Muscle layer of colon (tissue), 2 donors: ENCODE results near the gene GAA.
"Not testable (repeated sequence)": the region's sequence is repeated elsewhere in the genome, so short reads cannot be mapped to it uniquely, and the experiment has no call there.

Experiments
- H3K27ac ChIP-seq: one replicate; pipeline ENCODE4 v1.7.0; 2013; ENCODE audit warnings: low read depth, mild to moderate bottlenecking, low read length, moderate library complexity
- H3K27me3 ChIP-seq, 2 donors: one replicate each; pipeline ENCODE4 v1.7.0; 2013; ENCODE audit warnings: low read length in 2 of 2, mild to moderate bottlenecking in 2 of 2; ENCODE audit not compliant: insufficient read depth in 2 of 2, control insufficient read depth in 1 of 2
- H3K36me3 ChIP-seq: one replicate; pipeline ENCODE4 v1.7.0; 2013; ENCODE audit warnings: mild to moderate bottlenecking, low read length; ENCODE audit not compliant: insufficient read depth
- H3K4me1 ChIP-seq: one replicate; pipeline ENCODE4 v1.7.0; 2013; ENCODE audit warnings: mild to moderate bottlenecking, low read length; ENCODE audit not compliant: insufficient read depth
- H3K4me3 ChIP-seq, 2 donors: one replicate each; pipeline ENCODE4 v1.7.0; 2013; ENCODE audit warnings: low read length in 2 of 2, low read depth in 1 of 2, mild to moderate bottlenecking in 1 of 2, moderate library complexity in 1 of 2
- H3K9ac ChIP-seq: one replicate; pipeline ENCODE4 v1.7.0; 2013; ENCODE audit warnings: low read length
- H3K9me3 ChIP-seq: one replicate; pipeline ENCODE4 v1.7.0; 2013; ENCODE audit warnings: mild to moderate bottlenecking, low read length
- donor health status: abdominal sarcoma.
- donor health status: Adenocarcinoma of cecum.

Gene GAA

DNA sequence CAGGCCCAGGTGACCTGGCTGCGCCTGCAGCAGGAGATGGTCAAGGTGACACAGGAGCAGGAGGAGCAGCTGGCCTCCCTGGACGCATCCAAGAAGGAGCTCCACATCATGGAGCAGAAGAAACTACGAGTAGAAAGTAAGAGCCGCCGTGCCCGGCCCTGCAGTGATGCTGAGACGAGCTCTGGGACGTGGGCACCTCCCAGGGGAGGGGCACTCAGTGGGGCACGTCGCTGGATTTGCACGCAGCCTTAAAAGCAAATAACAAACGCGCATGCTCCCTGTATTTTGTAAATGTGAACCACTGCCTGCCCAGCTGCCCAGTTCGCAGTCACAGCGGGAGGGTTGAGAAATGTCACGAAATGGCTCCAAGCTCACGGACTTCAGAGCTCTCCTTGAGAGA lies 15.3 kb upstream of the GAA start:
- peaks cover 8% of the 10 kb centered on the region for H3K4me1 ChIP-seq
- no peaks in the 10 kb centered on the region for H3K9me3 ChIP-seq
- no peak overlapping the region for H3K9ac ChIP-seq
- H3K27ac ChIP-seq: no peak overlapping the region
- no peaks in the 10 kb centered on the region for H3K36me3 ChIP-seq
- no peaks in the 10 kb centered on the region for H3K27me3 ChIP-seq
- H3K4me3 ChIP-seq: no peak overlapping the region

DNA sequence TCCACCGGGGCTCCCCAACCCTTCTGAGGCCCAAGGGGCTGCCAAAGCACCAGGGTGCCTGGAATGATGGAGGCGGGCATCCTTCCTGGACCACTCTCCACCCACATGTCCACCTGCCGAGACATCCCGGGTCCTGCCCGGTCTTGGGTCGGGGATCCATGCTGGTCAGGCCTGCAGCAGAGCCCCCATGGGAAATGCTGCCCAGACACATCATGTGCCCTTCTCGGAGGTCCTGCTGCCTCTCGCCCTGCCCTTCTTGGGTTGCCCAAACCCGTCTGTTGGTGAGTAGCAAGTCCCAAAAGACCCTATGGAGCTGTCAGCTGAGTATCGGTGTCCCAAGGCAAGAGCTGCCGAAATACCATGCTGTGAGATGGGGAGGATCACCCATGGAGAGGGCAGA lies 14.8 kb upstream of the GAA start:
- H3K27me3 ChIP-seq: no peaks in the 10 kb centered on the region
- no peak overlapping the region for H3K9ac ChIP-seq
- no peaks in the 10 kb centered on the region for H3K36me3 ChIP-seq
- H3K27ac ChIP-seq: no peak overlapping the region
- H3K4me1 ChIP-seq: peaks cover 8% of the 10 kb centered on the region
- H3K4me3 ChIP-seq: no peak overlapping the region
- no peaks in the 10 kb centered on the region for H3K9me3 ChIP-seq

DNA sequence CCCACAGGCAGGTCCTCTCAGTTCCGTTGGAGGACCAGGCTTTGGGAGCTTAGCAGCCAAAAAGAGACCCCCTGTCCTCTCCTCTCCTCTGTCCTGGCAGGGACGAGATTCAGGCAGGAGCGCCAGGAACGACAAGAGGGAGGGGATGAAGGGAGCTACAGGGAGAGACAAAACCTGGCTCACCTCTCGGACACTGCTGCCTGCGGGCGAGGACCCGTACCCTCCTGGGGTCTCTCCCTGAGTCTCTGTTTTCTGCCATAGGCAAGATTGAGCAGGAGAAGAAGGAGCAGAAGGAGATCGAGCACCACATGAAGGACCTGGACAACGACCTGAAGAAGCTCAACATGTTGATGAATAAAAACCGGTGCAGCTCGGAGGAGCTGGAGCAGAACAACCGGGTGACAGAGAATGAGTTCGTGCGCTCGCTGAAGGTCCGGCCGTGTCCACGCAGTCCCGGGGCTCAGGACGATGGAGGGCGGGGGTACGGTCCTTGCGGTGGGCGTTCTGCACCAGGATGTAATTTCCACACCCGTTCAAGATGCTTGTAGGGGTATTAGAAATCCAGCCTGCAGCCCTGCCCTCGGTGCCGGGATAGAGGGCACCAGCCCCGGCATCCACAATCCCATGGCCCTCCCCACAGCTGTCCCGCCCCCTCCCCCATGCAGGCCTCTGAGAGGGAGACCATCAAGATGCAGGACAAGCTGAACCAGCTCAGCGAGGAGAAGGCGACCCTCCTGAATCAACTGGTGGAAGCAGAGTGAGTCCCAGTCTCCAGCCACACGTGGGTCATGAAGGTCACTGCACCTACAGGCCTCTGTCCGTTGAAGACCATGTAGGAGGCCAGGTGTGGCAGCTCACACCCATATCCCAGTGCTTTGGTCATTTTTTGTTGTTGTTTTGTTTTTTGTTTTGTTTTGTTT lies 13.8 kb upstream of the GAA start:
- Histone ChIP-seq H3K4me1 (peaks cover 3% of the 10 kb centered on the region), H3K4me3 (no peak overlapping the region), H3K9ac (no peak overlapping the region), H3K9me3 (no peaks in the 10 kb centered on the region), H3K36me3 (no peaks in the 10 kb centered on the region), H3K27me3 (no peaks in the 10 kb centered on the region), H3K27ac (no peak overlapping the region)

DNA sequence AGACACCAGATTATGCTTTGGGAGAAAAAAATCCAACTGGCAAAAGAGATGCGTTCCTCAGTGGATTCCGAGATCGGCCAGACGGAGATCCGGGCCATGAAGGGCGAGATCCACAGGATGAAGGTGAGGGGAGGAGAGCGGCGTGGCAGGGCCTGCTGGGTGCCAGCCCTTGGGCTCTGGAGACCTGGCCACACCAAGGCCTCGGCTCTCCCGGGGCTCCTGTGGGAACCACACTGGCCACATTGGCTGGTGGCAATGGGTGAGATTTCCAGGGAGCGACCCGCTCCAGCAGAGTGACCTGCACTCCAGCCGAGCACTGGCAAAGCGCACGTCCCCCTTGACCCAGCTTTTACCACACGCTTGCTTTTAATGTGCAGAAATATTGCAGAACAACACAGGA lies 11.6 kb upstream of the GAA start:
- Histone ChIP-seq H3K9ac (no peak overlapping the region), H3K4me3 (no peak overlapping the region), H3K4me1 (no peaks in the 10 kb centered on the region), H3K36me3 (no peaks in the 10 kb centered on the region), H3K9me3 (no peaks in the 10 kb centered on the region), H3K27ac (no peak overlapping the region), H3K27me3 (no peaks in the 10 kb centered on the region)

DNA sequence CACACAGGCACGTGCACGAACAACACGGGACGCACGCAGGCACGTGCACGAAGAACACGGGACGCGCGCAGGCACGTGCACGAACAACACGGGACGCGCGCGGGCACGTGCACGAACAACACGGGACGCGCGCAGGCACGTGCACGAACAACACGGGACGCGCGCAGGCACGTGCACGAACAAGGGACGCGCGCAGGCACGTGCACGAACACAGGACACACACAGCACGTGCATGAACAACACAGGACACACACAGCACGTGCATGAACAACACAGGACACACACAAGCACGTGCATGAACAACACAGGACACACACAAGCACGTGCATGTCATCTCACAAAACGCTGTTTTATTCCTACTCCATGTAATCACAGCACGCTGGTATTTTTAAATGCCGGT lies 11.2 kb upstream of the GAA start:
- H3K9me3 ChIP-seq, H3K9ac ChIP-seq, H3K4me3 ChIP-seq, H3K27me3 ChIP-seq, H3K4me1 ChIP-seq, H3K36me3 ChIP-seq, H3K27ac ChIP-seq: not testable (repeated sequence)

DNA sequence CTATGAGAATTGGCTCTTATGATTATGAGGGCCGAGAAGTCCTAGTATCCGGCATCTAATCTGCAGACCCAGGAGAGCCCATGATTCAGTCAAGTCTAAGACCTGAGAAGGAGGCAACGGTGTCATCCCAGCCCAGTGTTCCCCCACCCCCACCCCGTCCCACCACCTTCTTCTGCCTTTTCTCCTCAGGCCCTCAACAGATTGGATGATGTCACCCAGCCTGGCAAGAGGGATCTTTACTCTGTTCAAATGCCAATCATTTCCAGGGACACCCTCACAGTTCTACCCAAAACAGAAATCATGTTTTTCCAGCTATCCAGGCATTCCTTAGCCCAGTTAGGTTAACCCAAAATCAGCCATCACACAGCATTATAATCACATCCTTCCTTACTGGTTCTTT lies 10.0 kb upstream of the GAA start:
- Histone ChIP-seq H3K27ac (no peak overlapping the region), H3K36me3 (no peaks in the 10 kb centered on the region), H3K9ac (no peak overlapping the region)

DNA sequence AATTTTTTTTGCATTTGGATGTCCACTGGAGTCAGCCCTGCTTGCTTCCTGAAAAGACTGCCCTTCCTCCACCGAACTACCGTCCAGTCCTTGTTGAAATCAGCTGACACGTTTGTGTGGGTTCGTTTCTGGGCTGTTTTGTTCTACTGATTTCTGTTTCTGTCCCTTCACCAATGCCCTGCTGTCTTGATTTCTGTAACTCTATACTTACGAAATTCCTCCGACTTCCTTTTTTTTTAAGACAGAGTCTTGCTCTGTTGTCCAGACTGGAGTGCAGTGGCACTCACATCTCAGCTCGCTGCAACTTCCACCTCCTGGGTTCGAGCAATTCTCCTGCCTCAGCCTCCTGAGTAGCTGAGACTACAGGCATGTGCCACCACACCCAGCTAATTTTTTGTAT lies 8.4 kb upstream of the GAA start:
- Histone ChIP-seq H3K4me3 (no peak overlapping the region), H3K27ac (no peak overlapping the region), H3K9ac (no peak overlapping the region), H3K9me3 (no peaks in the 10 kb centered on the region), H3K36me3 (no peaks in the 10 kb centered on the region), H3K27me3 (no peaks in the 10 kb centered on the region), H3K4me1 (no peaks in the 10 kb centered on the region)

More for the DNA sequence above, 10.0 kb upstream of the GAA start:
- Histone ChIP-seq H3K4me1 (no peaks in the 10 kb centered on the region), H3K9me3 (no peaks in the 10 kb centered on the region), H3K27me3 (no peaks in the 10 kb centered on the region), H3K4me3 (no peak overlapping the region)

DNA sequence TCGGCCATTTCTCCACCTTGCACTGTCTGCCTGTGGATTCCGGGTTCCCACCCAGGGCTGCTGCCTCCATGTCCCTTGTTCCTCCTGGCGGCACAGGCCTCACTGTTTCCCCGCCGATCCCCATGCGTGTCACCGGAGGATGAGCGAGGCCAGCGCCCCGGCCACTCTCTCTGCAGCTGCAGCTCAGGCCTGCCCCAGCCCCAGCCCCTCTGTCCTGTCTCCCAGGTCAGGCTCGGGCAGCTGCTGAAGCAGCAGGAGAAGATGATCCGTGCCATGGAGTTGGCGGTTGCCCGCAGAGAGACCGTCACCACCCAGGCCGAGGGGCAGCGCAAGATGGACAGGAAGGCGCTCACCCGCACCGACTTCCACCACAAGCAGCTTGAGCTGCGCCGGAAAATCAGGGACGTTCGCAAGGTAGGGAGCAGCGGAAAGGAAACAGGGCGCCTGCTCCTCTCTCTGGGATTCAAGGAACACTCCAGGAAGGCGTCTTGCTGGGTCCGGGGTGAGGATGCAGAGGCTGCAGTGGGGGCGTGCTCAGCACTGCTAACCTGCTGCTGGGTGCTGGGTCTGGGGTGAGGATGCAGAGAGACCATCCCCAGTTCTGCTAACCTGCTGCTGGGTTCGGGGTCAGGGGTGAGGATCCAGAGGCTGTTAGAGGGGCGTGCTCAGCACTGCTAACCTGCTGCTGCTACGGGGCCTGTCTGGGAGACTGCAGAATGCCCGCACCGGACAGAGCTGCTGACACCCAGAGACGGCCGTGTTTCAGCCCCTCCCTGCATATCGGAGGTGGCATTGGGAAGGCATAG lies 6.1 kb upstream of the GAA start:
- Histone ChIP-seq H3K9me3 (no peaks in the 10 kb centered on the region), H3K27ac (no peak overlapping the region), H3K27me3 (no peaks in the 10 kb centered on the region), H3K4me3 (no peak overlapping the region), H3K36me3 (no peaks in the 10 kb centered on the region), H3K4me1 (peaks cover 3% of the 10 kb centered on the region), H3K9ac (no peak overlapping the region)

DNA sequence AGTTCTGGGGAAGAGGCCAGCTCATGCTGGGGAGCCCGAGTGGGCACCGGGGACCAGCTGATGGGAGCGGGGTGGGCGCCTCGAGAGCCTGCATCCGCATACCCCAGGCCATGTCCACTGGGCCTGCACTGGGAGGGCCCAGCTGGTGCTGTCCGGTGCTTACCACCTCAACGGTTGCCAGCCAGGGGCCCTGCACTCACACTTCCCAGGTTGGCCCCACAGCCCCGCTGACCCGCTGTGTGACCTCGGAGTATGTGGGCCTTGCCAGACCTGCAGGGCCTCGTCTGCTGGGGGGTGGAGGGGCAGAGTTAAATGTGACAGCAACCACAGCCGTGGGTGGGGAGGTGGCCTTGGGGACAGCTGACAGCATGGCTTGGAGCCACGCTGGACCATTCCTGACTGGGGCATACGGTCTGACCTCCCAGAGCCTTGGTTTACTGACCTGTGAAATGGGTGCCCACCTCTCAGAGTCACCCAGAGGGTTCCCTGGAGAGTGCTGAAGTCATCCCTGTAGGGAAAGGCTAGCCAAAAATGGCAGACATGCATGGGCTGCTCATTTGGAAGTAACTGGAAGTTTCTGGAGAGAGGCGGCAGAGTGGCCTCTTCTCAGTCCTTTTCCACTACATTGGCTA lies 5.4 kb upstream of the GAA start:
- no peak overlapping the region for H3K9ac ChIP-seq
- H3K4me1 ChIP-seq: peaks cover 8% of the 10 kb centered on the region
- no peak overlapping the region for H3K4me3 ChIP-seq
- H3K27ac ChIP-seq: no peak overlapping the region
- no peaks in the 10 kb centered on the region for H3K27me3 ChIP-seq
- H3K36me3 ChIP-seq: no peaks in the 10 kb centered on the region
- H3K9me3 ChIP-seq: no peaks in the 10 kb centered on the region

DNA sequence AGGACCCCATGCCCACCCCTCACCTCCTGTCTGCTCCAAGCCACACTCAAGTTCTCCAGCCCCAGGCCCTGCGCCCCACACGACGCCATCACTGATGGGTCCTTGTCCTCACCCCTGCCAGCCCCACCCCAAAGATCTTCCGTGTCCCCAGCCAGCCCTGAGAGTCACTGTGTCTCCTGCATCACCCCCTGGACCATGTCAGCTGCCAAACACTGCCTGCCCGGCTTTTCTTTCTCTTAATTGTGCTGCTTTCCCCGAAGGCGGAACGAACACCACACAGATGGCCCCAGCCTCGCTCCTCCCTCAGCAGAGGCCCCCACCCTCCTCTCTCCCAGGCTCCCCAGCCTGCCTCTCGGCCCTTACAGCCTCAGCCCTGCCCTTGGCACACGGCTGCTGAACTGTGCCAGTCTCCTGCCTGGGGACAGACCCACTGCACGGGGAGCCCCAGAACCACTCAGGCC lies 4.8 kb upstream of the GAA start:
- Histone ChIP-seq H3K4me1 (peaks cover 8% of the 10 kb centered on the region), H3K9ac (no peak overlapping the region), H3K27ac (no peak overlapping the region), H3K9me3 (no peaks in the 10 kb centered on the region), H3K27me3 (no peaks in the 10 kb centered on the region), H3K4me3 (no peak overlapping the region), H3K36me3 (no peaks in the 10 kb centered on the region)

DNA sequence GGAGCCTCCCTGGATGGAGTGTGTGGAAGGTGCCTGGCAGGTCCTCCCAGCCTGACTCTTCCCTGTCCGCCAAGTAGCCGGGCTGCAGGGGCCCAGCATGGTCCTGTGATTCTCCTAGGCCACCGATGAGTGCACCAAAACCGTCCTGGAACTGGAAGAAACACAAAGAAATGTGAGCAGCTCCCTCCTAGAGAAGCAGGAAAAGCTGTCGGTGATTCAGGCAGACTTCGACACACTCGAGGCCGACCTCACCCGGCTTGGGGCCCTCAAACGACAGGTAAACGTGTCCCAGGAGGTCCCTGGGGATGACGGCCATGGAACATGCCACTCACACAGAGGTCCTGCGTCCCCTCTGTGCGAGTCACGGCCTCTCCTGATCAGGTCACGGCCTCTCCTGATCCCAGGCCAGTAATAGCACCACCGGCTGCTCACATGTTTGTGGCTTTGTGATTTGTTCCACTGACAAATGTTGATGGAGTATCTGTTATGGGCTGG lies 4.2 kb upstream of the GAA start:
- Histone ChIP-seq H3K27ac (no peak overlapping the region), H3K4me3 (no peak overlapping the region), H3K9me3 (no peaks in the 10 kb centered on the region), H3K4me1 (peaks cover 12% of the 10 kb centered on the region), H3K36me3 (no peaks in the 10 kb centered on the region), H3K9ac (no peak overlapping the region), H3K27me3 (no peaks in the 10 kb centered on the region)
